ENCODE data around the gene TMEM138.

DNA sequence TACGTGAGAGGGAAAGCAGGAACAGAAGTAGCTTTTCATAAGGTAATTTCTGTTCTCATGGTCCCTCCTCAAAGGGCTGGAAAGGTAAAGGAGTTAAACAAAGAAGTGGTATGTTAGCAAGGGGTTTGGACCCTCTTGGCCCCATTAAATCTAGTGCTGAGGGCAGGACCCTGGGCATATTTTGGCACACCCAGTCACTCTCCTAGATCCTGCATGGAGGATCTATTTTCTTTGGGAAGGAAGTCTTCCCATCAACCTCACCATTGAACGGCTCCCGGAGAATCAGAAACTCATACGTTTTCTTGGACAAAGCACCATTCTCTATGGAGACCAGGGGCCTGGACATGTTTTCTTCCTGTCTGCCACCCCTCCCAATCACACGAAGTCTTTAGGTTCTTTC lies 41.9 kb downstream of the TMEM138 start:
- TF ChIP-seq, protein P1, sequence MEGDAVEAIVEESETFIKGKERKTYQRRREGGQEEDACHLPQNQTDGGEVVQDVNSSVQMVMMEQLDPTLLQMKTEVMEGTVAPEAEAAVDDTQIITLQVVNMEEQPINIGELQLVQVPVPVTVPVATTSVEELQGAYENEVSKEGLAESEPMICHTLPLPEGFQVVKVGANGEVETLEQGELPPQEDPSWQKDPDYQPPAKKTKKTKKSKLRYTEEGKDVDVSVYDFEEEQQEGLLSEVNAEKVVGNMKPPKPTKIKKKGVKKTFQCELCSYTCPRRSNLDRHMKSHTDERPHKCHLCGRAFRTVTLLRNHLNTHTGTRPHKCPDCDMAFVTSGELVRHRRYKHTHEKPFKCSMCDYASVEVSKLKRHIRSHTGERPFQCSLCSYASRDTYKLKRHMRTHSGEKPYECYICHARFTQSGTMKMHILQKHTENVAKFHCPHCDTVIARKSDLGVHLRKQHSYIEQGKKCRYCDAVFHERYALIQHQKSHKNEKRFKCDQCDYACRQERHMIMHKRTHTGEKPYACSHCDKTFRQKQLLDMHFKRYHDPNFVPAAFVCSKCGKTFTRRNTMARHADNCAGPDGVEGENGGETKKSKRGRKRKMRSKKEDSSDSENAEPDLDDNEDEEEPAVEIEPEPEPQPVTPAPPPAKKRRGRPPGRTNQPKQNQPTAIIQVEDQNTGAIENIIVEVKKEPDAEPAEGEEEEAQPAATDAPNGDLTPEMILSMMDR (conservative IDR thresholded peaks at IDR 0.05; ENCODE audit: low read length): no peak
- no peak for TF ChIP-seq EZH2phosphoT487 (IDR thresholded peaks at IDR 0.05; ENCODE audit: borderline replicate concordance)

All from Loucy (cell line).